Measurements from ENCODE around the gene PRKAB2. TPM values are rescaled to one million over a fixed set of nuclear protein-coding genes. Genes with fewer than 3 reads are reported as not detected.
A peak's percentile ranks its signal among the peaks of the same experiment; 100 is the strongest.

Gene PRKAB2
- total and polyA plus RNA-seq, 9 of the 15 experiments (the other 6 are each of a cell fraction or from before 2014, with no cell fraction given) = 2.3 to 20.8 (median 7.9) TPM

DNA sequence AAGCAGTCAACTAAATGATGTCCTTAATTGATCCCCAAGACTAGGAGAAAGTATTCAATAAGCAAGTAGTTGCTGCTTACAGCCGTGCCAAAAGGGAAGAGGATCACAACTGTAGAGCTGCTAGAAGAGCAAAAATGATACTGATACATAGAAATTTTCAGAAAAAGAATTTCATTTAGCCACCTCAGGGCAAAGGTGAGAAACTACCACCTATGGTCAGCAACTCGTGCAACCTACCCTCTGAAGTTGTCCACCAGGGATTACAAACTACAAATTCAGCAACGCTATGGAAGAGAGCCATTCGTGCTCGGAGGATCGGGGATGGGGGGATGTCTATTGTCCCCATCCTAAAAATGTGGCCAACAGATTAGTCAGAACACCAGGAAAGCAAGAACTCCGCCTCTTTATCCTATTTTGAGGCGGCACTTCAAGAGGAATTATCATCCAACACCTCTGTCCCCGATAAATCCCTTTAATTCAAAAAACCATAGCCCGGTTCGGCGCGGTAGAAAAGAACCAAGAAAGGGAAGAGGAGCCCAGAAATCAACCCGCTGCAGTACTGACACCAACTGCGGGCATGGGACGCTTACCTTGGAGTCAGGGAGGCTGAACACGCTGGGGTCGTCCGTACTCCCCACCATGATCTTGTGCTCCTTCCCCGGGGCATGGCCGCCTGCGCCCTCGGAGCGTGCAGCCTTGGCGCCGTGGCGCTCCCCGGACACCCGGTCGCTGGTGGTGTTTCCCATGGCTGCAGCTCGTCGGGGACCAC lies 687 bp downstream of the PRKAB2 start:
- H3K27ac ChIP-seq (ENCODE audit: extremely low read depth, low read depth, low read length) = peak overlapping the region; percentile 76
- H3K36me3 ChIP-seq (ENCODE audit: control insufficient read depth, insufficient read depth, low read length) = peaks cover 7% of the 10 kb centered on the region; the same call in 2 of the 3 replicates
- peak; percentile 17 to 37 (median 30) for DNase-seq (ENCODE audit: extremely low read depth in 1 of 4, low spot score in 3 of 4)
- CTCF ChIA-PET (ENCODE audit: low intra/inter-chr PET ratio) = interaction anchor here (2.6 kb wide), 1 partner anchor 72 kb away, joined by 21 read pairs; the partner anchor contains the start of gene CHD1L
- POLR2A ChIA-PET = interaction anchor here (0.7 to 4.4 kb wide), 8 partner anchors 10 to 87 kb away, joined by 3 to 27 read pairs (median 4); no protein-coding TSS in a partner anchor
- TSS peak; percentile 33 for BruUV-seq (replicated peaks)
- no peaks in the 10 kb centered on the region for H3K27me3 ChIP-seq (ENCODE audit: control insufficient read depth in 2 of 2, insufficient read depth in 2 of 2, low read length in 2 of 2)
- peaks cover 38% of the 10 kb centered on the region for H3K79me2 ChIP-seq (ENCODE audit: control insufficient read depth, insufficient read depth, low read length)
- no peaks in the 10 kb centered on the region for H3K9me1 ChIP-seq (ENCODE audit: control insufficient read depth, insufficient read depth, low read length)
- peak; percentile 17 for ATAC-seq
- no peak for FAIRE-seq
- no peaks in the 10 kb centered on the region for H3K9me3 ChIP-seq (replicated peaks; ENCODE audit: control insufficient read depth, insufficient read depth, low read depth, low read length)
- WGBS (ENCODE audit: insufficient coverage, low coverage, missing lambda C conversion rate) = under 1% methylated on average over 30 of the region's 32 CpGs
- intact Hi-C loops (cut with micrococcal nuclease) = loop anchor here (1.0 to 5.0 kb wide), 3 partner anchors 8 to 89 kb away; partner anchors contain the start of gene CHD1L
- in situ Hi-C loops (cut with MboI) = loop anchor here (5.0 kb wide), 1 partner anchor 56 kb away; the partner anchor contains the start of gene FMO5
- peak overlapping the region; percentile 74 to 95 for H3K9ac ChIP-seq (ENCODE audit: insufficient read depth in 1 of 2, low read depth in 2 of 2, low read length in 2 of 2)
- H3K4me1 ChIP-seq (replicated peaks in 1 of 2; ENCODE audit: control insufficient read depth in 2 of 2, insufficient read depth in 2 of 2, low read length in 2 of 2) = peaks cover 14% of the 10 kb centered on the region in 2 experiments
- H3K4me3 ChIP-seq = peak overlapping the region; percentile 70
- peak overlapping the region; percentile 79 for H2AFZ ChIP-seq (ENCODE audit: low read depth, low read length)
- peak overlapping the region; percentile 94 for H3K4me2 ChIP-seq (ENCODE audit: insufficient read depth, low read length)
- H4K20me1 ChIP-seq (replicated peaks; ENCODE audit: control insufficient read depth, insufficient read depth, low read length) = no peaks in the 10 kb centered on the region
- TF ChIP-seq, protein P1, sequence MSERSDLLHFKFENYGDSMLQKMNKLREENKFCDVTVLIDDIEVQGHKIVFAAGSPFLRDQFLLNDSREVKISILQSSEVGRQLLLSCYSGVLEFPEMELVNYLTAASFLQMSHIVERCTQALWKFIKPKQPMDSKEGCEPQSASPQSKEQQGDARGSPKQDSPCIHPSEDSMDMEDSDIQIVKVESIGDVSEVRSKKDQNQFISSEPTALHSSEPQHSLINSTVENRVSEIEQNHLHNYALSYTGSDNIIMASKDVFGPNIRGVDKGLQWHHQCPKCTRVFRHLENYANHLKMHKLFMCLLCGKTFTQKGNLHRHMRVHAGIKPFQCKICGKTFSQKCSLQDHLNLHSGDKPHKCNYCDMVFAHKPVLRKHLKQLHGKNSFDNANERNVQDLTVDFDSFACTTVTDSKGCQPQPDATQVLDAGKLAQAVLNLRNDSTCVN (CRISPR knock-in tag; IDR thresholded peaks at IDR 0.05) = no peak
- TF ChIP-seq EP400 (IDR thresholded peaks at IDR 0.05) (no peak), PRMT5 (CRISPR knock-in tag; IDR thresholded peaks at IDR 0.05) (no peak; the same call in 1 of the 2 replicates), FIP1L1 (IDR thresholded peaks at IDR 0.05; ENCODE audit: low read depth, low read length, poor library complexity, severe bottlenecking) (no peak), BCL6 (CRISPR knock-in tag; IDR thresholded peaks at IDR 0.05) (no peak), YY1 (IDR thresholded peaks at IDR 0.05; ENCODE audit: borderline replicate concordance in 1 of 3, control insufficient read depth in 1 of 3, extremely low read depth in 1 of 3, insufficient read depth in 3 of 3, insufficient read length in 1 of 3, insufficient replicate concordance in 2 of 3, low read depth in 1 of 3, low read length in 2 of 3) (peak in 2 of 3 experiments; percentile 26 to 79), ZC3H8 (IDR thresholded peaks at IDR 0.05) (no peak)
